T47D (cell line): ENCODE data around the gene ARMH2.

Source experiments
- DNase-seq, 2 experiments: peaks; one replicate each; pipeline versions ENCODE4 v3.0.0 to v3.0.0-alpha.2; 2011 to 2012; ENCODE audit warnings: low read depth in 1 of 2, low spot score in 1 of 2
- JUND ChIP-seq: IDR thresholded peaks from 2 replicates; pipeline ENCODE4 v1.6.1; 2012; ENCODE audit warnings: low read depth
- in situ Hi-C: cut with HindIII; loops from 2 replicates; pipeline ENCODE4 v1.10.0; 2016; ENCODE audit warnings: low sequenced_read_pairs, low pct_unique_long_range_greater_than_20kb

The ARMH2 gene

DNA sequence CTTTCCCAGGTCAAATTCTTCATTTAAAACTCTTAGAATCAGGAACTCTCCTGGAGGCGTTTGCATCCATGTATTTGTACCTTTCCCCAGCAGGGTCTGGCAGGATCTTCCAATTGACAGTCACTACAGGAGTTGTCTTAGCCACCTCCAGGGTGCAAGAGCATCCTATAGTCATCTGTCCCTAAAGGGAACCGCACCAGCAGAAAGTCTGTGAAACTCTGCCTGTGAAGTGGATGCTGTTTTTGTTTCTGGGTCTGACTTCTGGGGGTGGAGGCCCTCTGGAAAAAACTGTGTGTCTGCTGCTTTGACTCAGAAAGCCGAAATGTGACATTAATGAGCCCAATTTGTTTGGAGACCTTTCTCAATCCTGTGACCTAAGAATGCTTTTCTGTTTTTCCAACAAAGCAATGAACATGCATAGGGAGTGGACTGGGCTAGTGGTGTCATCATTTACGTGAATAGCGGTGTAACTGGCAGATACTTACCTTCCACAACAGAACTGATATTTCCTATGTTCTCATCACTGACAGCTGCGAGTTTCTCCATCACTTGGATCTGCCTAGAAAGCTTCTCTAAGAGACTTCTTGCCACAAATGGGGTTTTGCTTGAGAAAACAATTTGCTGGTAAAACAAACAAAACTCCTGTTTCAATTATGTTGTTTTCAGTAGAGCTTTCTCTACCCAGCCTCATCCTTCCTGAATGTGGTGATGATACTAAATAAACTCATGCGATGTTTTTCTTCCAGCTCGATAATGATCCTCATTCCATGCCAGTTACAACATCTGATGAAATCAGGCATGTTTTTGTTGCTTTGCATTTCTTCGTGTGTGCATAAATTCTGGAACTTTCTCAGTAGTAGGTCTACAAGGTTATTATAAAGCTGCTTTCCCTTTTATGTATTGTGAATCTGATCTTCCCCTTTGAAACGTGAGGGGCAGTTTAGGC lies 33.3 kb upstream of the ARMH2 start:
- DNase-seq: peak; percentile 9 to 42
- in situ Hi-C loops: no loop called here
- TF ChIP-seq JUND: no peak

DNA sequence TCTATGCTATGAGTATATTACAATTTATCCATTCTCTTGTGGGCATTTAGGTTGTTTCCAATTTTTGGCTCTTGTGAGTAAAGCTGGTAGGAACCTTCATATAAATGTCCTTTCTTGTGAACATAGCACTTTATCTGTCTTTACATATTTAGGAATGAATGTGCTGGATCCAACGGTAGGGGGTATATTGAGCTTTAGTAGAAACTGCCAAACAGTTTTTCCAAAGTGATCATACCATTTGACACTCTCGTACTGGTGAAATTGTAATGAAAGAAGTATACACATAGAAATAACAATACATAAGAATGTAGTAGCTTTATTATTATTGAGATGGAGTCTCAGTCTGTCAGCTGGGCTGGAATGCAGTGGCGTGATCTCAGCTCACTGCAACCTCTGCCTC lies 30.9 kb upstream of the ARMH2 start:
- no peak for TF ChIP-seq JUND
- in situ Hi-C loops: no loop called here
- DNase-seq: peak in 1 of 2 experiments; percentile 20

- no peak for TF ChIP-seq JUND
- in situ Hi-C loops: no loop called here
- DNase-seq: no peak
Observed at GRCh38 chr6:24827970-24828369, 29.3 kb upstream of the ARMH2 start.

DNA sequence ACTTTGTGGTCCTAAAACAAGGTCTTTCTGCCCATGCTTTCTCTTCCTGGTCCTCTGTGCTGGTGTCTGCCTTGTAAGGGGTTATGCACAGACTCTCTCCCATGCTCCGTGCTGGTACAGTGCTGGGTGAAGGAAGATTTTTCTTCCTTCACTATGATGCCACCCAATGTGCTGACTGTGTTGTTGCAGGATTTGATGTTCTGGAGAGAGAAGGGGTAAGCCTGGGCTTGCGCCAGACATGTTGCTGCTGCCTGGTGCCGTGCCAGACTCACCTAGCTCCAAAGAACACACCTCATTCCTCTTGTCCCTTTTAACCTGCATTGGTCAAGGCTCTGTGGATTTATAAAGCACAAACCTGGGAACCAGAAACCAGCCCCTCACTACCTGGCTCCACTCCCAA lies 28.4 kb upstream of the ARMH2 start:
- in situ Hi-C loops: no loop called here
- no peak for TF ChIP-seq JUND
- DNase-seq: peak in 1 of 2 experiments; percentile 29

DNA sequence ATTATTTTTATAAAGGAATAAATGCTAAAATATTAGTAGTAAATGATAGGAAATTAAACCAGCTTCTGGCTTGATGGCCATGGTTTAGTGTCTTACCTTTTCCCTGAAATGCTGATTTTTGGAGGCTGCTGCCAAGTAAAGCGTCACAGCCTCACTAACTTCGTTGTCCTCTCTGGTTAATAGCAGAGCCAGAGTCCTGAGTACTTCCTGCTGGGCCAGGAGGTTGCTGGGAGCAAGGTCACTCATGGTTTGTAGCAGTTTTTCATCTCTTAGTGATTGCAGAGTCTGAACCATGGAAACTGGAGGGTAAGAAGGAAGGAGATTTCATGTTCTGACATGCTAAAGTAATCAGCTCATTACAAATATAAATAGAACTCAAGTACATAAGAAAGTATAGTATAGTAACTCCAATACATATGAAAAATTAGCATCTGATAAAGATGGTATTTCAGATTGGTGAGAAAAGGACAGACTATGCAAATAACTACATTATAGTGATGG lies 26.5 kb upstream of the ARMH2 start:
- in situ Hi-C loops: no loop called here
- DNase-seq: no peak
- TF ChIP-seq JUND: no peak

DNA sequence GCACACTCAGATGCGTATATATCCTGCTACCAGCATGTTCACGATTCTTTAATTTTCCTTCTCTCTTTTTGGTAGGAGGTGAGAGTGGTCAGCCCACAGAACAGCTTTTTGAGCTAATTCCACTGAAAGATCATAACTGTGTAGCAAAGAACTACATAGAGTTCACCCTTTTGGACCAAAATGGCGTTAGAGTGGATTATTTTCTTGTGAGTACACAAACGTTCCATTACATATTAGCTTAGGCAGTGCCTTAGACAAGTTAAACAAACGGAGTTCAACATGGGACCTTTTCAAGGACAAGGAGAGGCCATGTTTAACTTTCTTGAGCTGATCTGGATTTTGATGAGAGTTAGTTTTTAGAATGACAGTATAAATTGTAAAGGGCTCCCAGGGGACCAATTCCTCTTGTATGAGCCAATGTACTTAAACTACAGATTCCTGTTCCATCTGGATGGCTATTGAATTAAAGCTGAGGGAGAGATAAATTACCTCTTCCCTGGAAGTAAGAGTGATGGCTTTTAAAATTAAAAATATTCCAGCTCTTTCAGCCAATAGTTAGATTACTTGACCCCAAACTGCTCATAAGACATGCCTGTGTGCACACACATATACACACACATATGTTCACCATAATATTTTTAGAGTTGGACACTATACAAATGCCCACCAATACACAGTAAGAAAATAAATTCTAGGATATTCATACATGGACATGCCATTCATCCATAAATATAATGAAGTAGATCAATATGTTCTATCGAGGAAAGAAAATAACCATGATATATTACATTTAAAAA lies 25.6 kb upstream of the ARMH2 start:
- no peak for DNase-seq
- TF ChIP-seq JUND: no peak
- in situ Hi-C loops: no loop called here

DNA sequence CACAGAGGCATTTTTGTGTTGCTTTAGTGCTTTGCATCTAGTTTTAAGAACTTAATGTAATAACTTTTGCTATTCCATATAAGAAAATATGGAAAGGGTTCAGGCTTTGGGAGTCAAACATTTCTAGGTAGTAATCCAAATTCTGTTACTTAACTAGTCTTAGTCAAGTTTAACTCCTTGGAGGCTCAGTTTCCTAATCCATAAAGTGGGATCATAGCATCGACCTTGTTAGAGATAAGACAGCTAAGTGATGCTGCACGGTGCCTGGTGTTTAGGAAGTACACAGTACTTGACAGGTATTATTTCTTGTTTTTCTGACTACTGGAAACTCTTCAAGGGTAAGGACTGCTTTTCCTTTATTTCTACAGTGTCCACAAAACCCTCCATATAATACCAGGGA lies 24.5 kb upstream of the ARMH2 start:
- DNase-seq: no peak
- TF ChIP-seq JUND: no peak
- in situ Hi-C loops: no loop called here

DNA sequence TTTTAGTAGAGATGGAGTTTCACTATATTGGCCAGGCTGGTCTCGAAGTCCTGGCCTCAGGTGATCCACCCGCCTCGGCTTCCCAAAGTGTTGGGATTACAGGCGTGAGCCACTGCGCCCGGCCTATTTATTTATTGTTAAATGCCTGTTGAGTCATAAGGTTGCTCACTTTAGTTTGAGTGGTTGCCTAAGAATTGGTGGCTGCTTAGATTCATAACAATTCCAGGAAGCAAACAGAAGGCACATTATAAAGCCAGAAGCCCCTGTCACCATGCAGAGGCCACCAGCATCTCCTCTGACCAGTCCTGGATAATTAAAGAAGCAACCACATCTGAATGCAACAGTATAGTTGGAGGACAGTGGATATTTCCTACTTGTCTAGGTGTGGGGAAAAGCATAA lies 24.0 kb upstream of the ARMH2 start:
- DNase-seq: no peak
- no peak for TF ChIP-seq JUND
- in situ Hi-C loops: no loop called here

DNA sequence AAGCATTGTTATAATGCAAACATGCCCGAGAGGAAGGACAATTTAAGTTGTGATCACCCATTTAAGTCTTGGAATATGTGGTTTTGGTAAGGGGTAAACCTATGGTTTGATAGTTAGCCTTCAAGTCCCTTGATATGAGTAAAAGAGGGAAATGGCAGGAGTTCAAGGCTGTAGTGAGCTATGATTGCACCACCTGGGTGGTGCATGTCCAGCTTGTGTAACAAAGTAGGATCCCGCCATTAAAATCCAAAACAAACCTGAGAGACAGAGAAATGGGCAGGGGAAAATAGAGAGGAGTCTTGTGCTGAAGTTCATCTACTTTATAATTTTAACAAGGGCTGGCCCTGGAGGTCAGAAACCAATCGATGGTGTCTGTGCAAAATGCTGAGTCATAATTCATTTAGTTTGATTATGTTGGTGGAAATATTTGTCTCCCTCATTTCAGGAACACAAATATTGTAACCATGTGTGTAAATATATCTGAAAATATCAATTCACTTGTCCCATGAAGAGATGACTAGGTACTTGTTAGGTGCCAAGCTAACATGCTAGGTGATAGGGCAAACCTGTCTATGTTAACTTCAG lies 23.2 kb upstream of the ARMH2 start:
- in situ Hi-C loops: no loop called here
- TF ChIP-seq JUND: no peak
- no peak for DNase-seq

DNA sequence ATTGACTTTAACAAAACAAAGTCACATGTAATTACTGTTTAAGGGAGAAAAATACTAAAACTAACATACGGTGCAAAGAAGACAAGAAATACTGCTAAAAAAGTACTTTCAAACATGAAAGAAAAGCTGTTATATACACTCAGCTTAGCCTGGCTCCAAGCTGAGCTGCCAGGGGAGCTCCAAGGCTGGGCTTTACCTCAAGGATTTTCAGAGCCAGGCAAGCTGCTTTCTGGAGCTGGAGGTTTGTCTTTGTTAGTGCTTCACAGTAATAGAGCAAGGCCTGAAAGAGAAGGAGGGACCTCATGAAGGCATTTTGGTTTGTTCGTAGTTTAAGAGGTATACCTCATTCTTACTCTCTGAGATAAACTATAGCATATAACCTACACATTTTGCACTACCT lies 19.6 kb upstream of the ARMH2 start:
- in situ Hi-C loops: no loop called here
- no peak for TF ChIP-seq JUND
- no peak for DNase-seq

- TF ChIP-seq JUND: no peak
- no peak for DNase-seq
Observed at GRCh38 chr6:24809728-24810127, 11.0 kb upstream of the ARMH2 start.

DNA sequence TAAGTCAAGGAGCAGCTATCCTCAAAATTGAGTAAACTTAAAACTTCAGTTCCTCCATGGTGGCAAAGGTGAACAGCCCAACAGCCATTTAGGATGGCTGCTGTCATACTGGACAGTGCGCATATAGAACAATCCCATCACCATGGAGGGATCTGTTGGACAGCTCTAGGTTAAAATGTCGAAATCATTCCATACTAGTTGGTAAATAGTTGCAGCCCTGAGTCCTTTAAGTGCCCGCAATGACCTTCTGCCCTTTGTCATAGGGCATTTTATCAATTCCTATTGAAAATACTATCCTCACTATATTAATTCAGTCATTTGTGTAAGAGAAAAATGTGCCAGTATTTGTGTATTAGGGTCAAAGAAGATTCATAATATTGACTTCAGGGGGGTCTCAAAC lies 8.9 kb upstream of the ARMH2 start:
- no peak for TF ChIP-seq JUND
- in situ Hi-C loops: no loop called here
- no peak for DNase-seq

More at GRCh38 chr6:24809728-24810127, 11.0 kb upstream of the ARMH2 start:
- in situ Hi-C loops: no loop called here
